ENCODE measurements around the gene CDADC1. TPM values are rescaled to one million over a fixed set of nuclear protein-coding genes. Genes with fewer than 3 reads are reported as not detected.

The CDADC1 gene
- total and polyA plus RNA-seq, 10 of the 15 experiments (the other 5 are each of a cell fraction or from before 2014, with no cell fraction given): 2.6 to 7.3 (median 5.2) TPM

- Histone ChIP-seq H3K27ac (ENCODE audit: control insufficient read depth, insufficient read depth) (no peak overlapping the region), H3K27me3 (replicated peaks in 1 of 2; ENCODE audit: control insufficient read depth in 2 of 2, insufficient read depth in 2 of 2, low read length in 1 of 2) (no peaks in the 10 kb centered on the region), H3K79me2 (ENCODE audit: control insufficient read depth, insufficient read depth, low read length) (no peaks in the 10 kb centered on the region), H3K36me3 (ENCODE audit: control insufficient read depth in 2 of 2, insufficient read depth in 2 of 2, low read length in 1 of 2) (no peaks in the 10 kb centered on the region), H3K4me1 (ENCODE audit: control insufficient read depth, insufficient read depth, low read length) (peaks cover 3% of the 10 kb centered on the region; the same call in 1 of the 2 replicates), H3K9ac (ENCODE audit: control insufficient read depth, insufficient read depth, low read length) (no peak overlapping the region), H3K9me3 (replicated peaks; ENCODE audit: control insufficient read depth, insufficient read depth, low read length) (no peaks in the 10 kb centered on the region), H4K20me1 (ENCODE audit: control insufficient read depth, insufficient read depth) (no peaks in the 10 kb centered on the region), H3K4me2 (ENCODE audit: control insufficient read depth, insufficient read depth) (no peak overlapping the region), H3K4me3 (no peak overlapping the region), H2AFZ (ENCODE audit: control insufficient read depth, low read depth, low read length) (no peak overlapping the region)
- ChIA-PET CTCF (interaction anchor here (0.6 to 1.2 kb wide), 3 partner anchors 16 to 310 kb away, joined by 3 to 4 read pairs (median 3); no protein-coding TSS in a partner anchor), POLR2A (no interaction called here), RAD21 (ENCODE audit: unreplicated experiment) (no interaction called here), SMC1A (ENCODE audit: uncharacterized antibody, unreplicated experiment) (interaction anchor here (0.8 kb wide), 1 partner anchor 307 kb away, joined by 4 read pairs; no protein-coding TSS in a partner anchor)
- in situ Hi-C loops (cut with MboI) (no loop called here), intact Hi-C loops (cut with micrococcal nuclease; ENCODE audit: unreplicated experiment) (no loop called here)
- FAIRE-seq: no peak
- 64% methylated on average over 4 of the region's 4 CpGs for WGBS (ENCODE audit: insufficient coverage, insufficient replicate concordance, low lambda C conversion rate, missing lambda C conversion rate)
- TF ChIP-seq, protein P1, sequence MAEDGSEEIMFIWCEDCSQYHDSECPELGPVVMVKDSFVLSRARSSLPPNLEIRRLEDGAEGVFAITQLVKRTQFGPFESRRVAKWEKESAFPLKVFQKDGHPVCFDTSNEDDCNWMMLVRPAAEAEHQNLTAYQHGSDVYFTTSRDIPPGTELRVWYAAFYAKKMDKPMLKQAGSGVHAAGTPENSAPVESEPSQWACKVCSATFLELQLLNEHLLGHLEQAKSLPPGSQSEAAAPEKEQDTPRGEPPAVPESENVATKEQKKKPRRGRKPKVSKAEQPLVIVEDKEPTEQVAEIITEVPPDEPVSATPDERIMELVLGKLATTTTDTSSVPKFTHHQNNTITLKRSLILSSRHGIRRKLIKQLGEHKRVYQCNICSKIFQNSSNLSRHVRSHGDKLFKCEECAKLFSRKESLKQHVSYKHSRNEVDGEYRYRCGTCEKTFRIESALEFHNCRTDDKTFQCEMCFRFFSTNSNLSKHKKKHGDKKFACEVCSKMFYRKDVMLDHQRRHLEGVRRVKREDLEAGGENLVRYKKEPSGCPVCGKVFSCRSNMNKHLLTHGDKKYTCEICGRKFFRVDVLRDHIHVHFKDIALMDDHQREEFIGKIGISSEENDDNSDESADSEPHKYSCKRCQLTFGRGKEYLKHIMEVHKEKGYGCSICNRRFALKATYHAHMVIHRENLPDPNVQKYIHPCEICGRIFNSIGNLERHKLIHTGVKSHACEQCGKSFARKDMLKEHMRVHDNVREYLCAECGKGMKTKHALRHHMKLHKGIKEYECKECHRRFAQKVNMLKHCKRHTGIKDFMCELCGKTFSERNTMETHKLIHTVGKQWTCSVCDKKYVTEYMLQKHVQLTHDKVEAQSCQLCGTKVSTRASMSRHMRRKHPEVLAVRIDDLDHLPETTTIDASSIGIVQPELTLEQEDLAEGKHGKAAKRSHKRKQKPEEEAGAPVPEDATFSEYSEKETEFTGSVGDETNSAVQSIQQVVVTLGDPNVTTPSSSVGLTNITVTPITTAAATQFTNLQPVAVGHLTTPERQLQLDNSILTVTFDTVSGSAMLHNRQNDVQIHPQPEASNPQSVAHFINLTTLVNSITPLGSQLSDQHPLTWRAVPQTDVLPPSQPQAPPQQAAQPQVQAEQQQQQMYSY (CRISPR knock-in tag; IDR thresholded peaks at IDR 0.05): no peak
- TF ChIP-seq RFX5 (IDR thresholded peaks at IDR 0.05; ENCODE audit: low read depth, low read length): no peak
- no peak for TF ChIP-seq CBFB (IDR thresholded peaks at IDR 0.05; ENCODE audit: low read depth)
- TF ChIP-seq GATAD2B (conservative IDR thresholded peaks at IDR 0.05; ENCODE audit: low read depth): no peak
- TF ChIP-seq SIX5 (IDR thresholded peaks at IDR 0.05; ENCODE audit: low read depth, low read length, severe bottlenecking): no peak
- TF ChIP-seq ZNF622 (IDR thresholded peaks at IDR 0.05): no peak
- no peak for TF ChIP-seq SREBF2 (IDR thresholded peaks at IDR 0.05; ENCODE audit: low read length)
- TF ChIP-seq RELA (IDR thresholded peaks at IDR 0.05; ENCODE audit: borderline replicate concordance, partially characterized antibody): no peak
- TF ChIP-seq CHD1 (IDR thresholded peaks at IDR 0.05; ENCODE audit: low read depth, low read length): no peak
- TF ChIP-seq MAX (IDR thresholded peaks at IDR 0.05; ENCODE audit: low read depth, low read length): no peak
- no peak for TF ChIP-seq STAT3 (IDR thresholded peaks at IDR 0.05; ENCODE audit: low read depth, low read length)
- TF ChIP-seq SMAD5 (IDR thresholded peaks at IDR 0.05; ENCODE audit: low read depth): no peak
- TF ChIP-seq FOS (IDR thresholded peaks at IDR 0.05; ENCODE audit: borderline replicate concordance, extremely low read depth, insufficient read length): no peak
- TF ChIP-seq JUNB (IDR thresholded peaks at IDR 0.05): no peak
- no peak for TF ChIP-seq RBBP5 (conservative IDR thresholded peaks at IDR 0.05)
- ATAC-seq: no peak
- no TSS peak for BruUV-seq (replicated peaks)
- DNase-seq (ENCODE audit: low read depth, low spot score): no peak
These were observed 49.6 kb downstream of the CDADC1 start for GRCh38 chr13:49297338-49297737.

All from GM12878 (cell line).